Gastroesophageal sphincter (tissue), 3 donors: ENCODE measurements around the gene FAM13A.

ENCODE experiments used
- CTCF ChIP-seq, 4 experiments: fragments of 200-600 bp in 2 of 4; fragments of 450-650 bp in 2 of 4; sonication (generic) in 1 of 4; IDR thresholded peaks; one replicate each; pipeline ENCODE4 v1.5.1; 2017 to 2019; ENCODE audit warnings: antibody characterized with exemption in 4 of 4, mild to moderate bottlenecking in 2 of 4, moderate library complexity in 2 of 4
- POLR2A ChIP-seq, 2 donors: fragments of 450-650 bp; IDR thresholded peaks; one replicate each; pipeline ENCODE4 v1.6.1; 2017; ENCODE audit warnings: antibody characterized with exemption in 2 of 2, mild to moderate bottlenecking in 2 of 2, moderate library complexity in 1 of 2
- POLR2AphosphoS5 ChIP-seq: sonication (generic); formaldehyde crosslinking; IDR thresholded peaks from one replicate; pipeline ENCODE4 v1.6.1; 2017; ENCODE audit warnings: antibody characterized with exemption

DNA sequence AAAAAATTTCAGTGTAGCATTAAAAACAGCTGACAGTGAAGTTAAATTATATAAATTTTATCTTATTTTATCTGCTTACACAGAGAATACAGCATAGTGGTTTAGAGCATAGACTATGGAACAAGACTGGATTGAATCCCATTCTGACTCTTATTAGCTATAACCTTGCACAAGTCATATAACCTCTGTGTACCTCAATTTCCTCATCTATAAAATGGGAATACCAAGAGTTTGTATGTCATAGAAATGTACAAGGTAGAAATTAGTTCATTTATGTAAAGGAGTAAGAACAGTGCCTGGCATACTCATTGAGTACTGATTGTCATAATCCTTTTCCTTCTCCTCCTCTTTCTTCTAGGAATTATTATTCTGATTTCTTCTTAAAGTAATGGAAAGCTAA, 25.7 kb downstream of the FAM13A start:
- no peak for TF ChIP-seq CTCF (IDR thresholded peaks at IDR 0.05)
- no peak for TF ChIP-seq POLR2A (IDR thresholded peaks at IDR 0.05)
- no peak for TF ChIP-seq POLR2AphosphoS5
